HG03280 (cell line): ENCODE data around the gene TROAP.

Experiments used
- ATAC-seq: cut with Tn5 transposase; IDR thresholded peaks from one replicate; pipeline ENCODE4 v1.9.1; 2021; ENCODE audit warnings: mild to moderate bottlenecking, moderate library complexity; ENCODE audit not compliant: unreplicated experiment

TROAP gene

GRCh38 chr12:49342066-49342913 lies 19.2 kb downstream of the TROAP start:
- no peak for ATAC-seq

GRCh38 chr12:49342914-49343731 lies 20.1 kb downstream of the TROAP start:
- no peak for ATAC-seq

GRCh38 chr12:49344486-49345050 lies 21.5 kb downstream of the TROAP start:
- no peak for ATAC-seq

GRCh38 chr12:49345051-49345824 lies 22.2 kb downstream of the TROAP start:
- no peak for ATAC-seq

GRCh38 chr12:49345825-49346658 lies 23.0 kb downstream of the TROAP start:
- ATAC-seq: no peak

GRCh38 chr12:49346659-49347310 lies 23.7 kb downstream of the TROAP start, which contains the start of gene DNAJC22:
Gene DNAJC22, plus strand, starts transcription at chr12:49346888. Its CDS starts 1,985 bp downstream, at chr12:49348873.
- ATAC-seq: no peak

GRCh38 chr12:49347311-49348193 lies 24.5 kb downstream of the TROAP start:
- ATAC-seq: peak; percentile 66

GRCh38 chr12:49348781-49349180 lies 25.7 kb downstream of the TROAP start:
- ATAC-seq: no peak

GRCh38 chr12:49349266-49349665 lies 26.2 kb downstream of the TROAP start:
- no peak for ATAC-seq

GRCh38 chr12:49352351-49352750 lies 29.3 kb downstream of the TROAP start:
- no peak for ATAC-seq

- ATAC-seq: no peak
Observed at GRCh38 chr12:49355913-49356312, 32.9 kb downstream of the TROAP start.

GRCh38 chr12:49357103-49357678 lies 34.1 kb downstream of the TROAP start:
- ATAC-seq: no peak

- ATAC-seq: peak; percentile 81
Observed at GRCh38 chr12:49358483-49359141, 35.6 kb downstream of the TROAP start.

GRCh38 chr12:49359671-49360070 lies 36.6 kb downstream of the TROAP start:
- ATAC-seq: no peak

- ATAC-seq: no peak
Observed at GRCh38 chr12:49362077-49362476, 39.0 kb downstream of the TROAP start.

GRCh38 chr12:49364989-49365388 lies 41.9 kb downstream of the TROAP start:
- ATAC-seq: no peak

GRCh38 chr12:49365542-49365941 lies 42.5 kb downstream of the TROAP start:
- ATAC-seq: no peak
